HG02885 (cell line): ENCODE data around the gene CLSTN1.

ENCODE experiments used
- ATAC-seq: cut with Tn5 transposase; IDR thresholded peaks from one replicate; pipeline ENCODE4 v1.9.1; 2021; ENCODE audit warnings: mild to moderate bottlenecking; ENCODE audit not compliant: unreplicated experiment, poor library complexity

The CLSTN1 gene

DNA sequence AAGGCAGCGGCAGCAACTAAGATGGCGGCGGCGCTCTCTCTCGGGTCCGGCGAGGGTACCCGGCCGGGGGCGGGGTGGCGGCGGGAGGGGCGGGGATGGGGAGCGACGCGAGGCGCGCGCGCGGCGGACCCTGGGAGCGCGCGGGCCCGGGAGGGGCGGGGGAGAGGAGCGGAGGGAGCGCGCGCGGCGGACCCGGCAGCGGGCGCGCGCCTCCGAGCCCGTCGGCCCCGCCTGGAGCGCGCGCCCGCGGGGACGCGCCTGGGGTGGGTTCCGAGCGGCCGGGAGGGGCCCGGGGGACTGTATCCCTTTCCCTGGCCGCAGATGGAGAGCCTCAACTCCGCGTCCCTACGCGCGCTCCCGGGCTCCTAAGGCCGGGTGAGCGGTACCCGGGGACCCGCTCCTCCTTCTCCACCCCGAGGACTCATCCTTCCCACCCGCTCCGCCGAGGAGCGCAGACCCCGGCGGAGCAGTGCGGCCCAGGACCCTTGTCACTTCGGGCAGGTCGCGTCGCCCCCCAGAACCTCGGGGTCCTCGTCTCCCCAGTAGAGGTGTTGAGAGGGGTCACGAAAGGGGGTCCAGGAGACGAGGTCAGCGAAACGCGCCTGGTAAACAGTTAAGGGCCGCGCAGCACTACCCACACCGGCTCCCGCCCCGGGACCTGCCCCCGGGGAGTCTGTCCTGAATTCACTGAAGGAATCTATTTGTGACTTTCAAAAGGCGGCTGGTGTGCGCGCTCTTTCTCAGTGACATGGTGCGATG is at the start of gene CLSTN1:
TSS of gene CLSTN1 (minus strand) at position 23 of the 759 bp plus-strand sequence. CDS start 232 bp downstream, outside the sequence.
- peak; percentile 72 for ATAC-seq

DNA sequence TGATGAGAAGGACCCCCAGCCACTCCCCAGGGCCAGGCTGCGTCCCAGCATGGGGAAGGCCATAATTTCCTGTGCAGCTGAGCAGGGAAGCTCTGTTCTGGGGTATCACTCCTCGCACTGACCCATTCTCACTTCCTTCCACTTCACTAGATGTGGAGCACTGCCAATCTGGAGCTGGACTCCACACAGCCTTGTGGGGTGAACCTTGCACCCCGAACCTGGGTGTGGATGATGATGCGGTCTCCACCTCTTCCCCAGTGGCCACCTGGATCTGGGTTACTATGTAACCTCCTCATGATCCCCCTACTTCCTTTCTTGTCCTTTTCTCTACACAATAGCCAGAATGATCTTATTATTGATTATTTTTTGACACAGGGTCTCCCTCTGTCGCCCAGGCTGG is 49.6 kb upstream of the CLSTN1 start:
- ATAC-seq = no peak

DNA sequence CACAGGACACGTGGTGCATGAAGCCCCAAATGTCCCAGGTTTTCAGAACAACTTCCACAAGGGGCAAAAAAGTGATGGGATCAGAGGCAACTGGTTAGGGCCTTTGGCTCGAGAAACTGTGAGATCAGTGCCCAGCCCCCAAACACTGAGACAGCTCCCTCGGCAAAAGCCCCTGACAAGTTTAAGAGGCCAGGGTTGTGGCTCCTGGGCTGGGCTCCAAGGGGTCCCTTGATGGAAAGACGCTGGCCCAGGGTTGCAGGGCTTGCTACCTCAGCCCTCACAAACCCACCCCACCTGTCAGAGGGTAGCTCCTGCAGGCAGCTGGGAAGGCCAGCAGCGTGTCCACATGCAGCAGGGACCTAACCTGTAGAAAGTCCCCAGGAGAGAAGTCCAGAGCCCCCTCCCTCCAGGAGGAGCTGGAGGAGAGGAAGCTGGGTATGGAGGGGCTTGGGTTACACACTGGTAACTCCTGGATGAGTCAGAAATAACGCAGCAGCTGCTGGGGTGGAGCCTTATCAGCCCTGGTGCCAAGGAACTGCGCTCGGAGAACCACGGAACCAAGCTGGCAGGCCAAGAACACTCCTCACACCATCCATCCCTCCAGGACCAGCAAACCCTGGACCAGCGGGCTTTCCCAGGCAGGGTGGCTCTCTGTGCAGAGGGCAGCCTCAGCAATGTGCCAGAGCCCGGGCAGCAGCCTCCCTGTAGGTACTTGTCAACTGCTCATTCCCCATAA is 48.8 kb upstream of the CLSTN1 start:
- no peak for ATAC-seq

DNA sequence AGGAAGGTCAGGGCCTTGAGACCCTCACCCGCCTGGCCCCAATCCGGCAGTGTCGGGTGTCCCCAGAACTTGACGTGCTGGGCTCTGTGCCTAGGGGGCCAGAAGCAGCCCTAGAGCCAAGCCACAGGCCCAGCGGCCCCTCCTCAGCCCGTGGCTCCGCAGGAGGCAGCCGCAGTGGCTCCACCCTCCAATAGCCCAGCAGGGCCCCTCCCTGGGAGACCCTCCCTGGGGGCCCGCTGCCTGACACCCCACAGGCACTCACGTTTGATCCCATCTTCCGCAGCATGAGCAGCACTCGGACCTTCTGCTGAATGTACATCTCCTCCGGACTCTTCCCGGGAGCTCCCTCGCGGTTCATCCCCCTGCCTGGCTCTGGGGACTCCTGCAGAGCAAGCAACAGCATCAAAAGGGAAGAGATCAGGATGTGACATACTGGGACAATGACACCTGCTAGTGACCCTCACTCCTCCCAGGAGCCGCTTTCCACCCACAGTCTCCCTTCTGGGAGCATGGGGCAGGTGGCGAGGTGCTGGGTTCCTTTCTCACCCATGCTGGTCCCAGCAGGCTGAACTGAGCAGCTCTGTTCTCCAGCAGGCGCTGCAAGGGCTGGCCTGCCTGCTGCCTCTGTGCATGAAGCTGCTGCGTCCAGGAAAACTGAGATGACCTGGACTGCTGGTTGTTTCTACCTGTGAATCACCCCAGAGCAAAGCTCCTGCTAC is 48.1 kb upstream of the CLSTN1 start:
- ATAC-seq = no peak

DNA sequence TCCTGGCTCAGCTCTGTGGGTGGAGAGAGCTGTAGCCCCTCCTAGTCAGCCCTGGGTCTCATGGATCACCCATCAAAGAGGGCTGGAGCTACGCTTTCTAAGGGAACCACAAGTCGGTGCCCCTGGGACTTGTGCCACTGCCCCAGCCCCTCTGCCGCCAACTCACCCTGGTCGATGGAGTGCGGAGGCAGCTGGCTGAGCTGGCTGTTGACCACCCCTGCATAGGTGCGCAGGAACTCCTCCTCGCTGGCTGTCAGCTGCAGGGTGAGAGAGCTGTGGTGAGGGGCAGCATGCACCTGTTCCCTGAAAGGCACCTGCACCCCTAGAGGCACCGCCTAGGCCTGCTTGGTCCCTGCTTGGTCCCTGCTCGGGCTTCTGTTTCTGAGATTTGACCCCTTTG is 47.3 kb upstream of the CLSTN1 start:
- no peak for ATAC-seq

DNA sequence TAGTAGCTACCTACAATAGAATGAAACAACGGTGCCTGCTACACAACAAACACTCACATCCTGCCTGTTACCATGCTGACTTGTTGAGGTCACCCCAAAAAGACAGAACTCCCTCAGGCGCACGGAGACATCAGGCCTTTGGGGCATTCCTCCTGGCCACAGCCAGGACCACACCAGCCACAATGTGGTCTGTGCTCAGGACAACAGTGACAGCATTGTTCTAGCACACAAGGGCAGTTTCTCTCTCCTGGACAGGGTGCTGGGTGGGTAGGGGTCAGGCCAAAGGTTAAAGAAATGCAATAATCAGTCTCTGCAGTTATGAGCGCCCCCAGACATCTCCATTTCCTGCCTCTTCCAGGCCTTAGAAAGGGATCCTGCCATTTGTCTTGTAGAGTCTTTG is 46.8 kb upstream of the CLSTN1 start:
- ATAC-seq = no peak

DNA sequence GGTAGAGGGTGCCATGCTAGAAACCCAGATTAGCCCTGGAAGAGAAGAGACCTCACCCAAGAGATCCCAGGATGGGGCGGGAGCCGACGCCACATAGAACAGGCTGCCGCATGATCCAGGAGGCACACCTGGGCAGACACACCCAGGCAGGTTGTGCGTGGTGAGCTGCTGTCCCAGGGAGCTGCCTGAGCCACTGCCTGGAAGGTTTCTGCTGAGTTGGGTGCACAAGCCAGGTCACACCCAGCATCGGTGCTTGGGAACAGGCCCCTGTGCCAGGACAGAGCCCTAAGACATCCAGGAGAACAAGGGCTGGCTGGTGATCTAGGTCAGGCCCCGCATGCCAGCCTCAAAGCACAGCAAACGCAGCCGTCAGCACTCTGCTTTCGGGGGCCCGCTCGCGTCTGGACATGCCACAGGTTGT is 46.1 kb upstream of the CLSTN1 start:
- no peak for ATAC-seq

DNA sequence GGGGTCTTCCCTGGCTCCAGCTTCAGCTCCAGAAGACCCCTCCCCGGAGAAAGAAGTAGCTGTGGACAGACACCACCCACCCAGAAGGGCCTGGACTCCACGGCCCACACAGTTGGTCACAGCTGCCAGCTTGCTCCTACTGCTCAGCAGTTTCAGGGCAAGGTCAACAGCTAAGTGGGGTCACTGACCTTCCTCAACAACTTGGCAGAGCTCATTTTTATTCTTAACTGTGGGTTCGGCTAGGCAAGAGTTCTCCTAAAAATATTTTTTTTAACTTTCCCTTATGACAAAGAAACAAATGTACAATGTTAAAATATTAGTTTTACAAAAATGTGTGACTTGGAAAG is 44.5 kb upstream of the CLSTN1 start:
- ATAC-seq = no peak

DNA sequence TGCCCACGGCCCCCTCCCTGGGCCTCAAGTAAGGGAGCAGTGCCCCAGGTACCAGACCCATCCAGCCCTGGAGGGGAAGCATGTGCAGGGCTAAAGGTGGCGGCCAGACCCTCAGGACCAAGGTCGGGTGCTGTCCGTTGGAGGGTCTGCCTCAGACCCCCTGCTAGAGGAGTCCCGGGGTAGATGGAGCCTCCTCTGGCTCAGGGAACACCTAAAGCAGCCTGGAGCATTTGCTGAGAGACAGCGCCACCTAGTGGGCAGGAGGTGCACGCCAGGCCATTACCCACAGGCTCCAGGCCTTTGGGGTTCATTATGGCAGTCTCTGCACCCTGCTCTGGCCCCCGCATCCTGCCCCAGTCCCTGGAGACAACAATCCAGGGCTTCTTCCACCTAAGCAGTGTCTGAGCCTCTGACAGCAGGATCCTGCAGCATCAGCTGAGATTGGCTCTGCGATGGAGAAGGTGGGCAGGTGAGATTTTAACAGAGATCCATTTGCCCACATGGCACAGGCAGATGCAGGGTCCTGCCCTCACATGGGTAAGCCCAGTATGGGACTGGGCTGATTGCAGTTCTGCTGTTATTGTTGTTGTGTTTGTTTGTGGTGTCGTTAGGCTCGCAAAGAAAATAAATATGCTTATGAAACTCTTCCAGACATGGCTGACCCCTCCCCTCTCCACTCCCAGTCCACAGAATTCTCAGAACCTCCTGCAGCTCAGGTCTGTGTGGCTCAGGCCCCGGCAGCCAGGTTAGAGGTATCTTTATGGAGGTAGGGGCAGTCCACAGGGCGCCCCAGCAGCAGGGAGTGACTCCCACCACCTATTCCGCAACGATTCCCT is 43.9 kb upstream of the CLSTN1 start:
- ATAC-seq = peak; percentile 52

DNA sequence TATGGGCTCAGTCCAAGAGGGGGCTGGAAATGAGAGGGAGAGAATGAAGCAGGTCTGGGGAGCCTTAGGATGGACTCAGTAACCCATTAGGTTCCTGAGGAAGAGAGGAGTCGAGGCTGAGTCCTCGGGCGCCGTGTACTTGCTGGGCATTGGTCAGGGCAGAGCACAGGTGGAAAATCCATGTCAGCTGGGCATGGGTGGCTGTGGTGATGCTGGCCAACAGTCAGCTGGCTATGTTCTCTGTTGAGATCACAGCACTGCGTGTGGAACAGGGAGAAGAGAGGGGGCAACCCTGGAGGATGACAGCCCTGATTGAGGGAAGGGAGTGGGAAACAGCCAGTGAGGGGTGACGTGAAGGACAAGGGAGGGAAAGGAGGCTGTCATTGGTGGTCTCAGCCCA is 43.1 kb upstream of the CLSTN1 start:
- ATAC-seq = no peak

DNA sequence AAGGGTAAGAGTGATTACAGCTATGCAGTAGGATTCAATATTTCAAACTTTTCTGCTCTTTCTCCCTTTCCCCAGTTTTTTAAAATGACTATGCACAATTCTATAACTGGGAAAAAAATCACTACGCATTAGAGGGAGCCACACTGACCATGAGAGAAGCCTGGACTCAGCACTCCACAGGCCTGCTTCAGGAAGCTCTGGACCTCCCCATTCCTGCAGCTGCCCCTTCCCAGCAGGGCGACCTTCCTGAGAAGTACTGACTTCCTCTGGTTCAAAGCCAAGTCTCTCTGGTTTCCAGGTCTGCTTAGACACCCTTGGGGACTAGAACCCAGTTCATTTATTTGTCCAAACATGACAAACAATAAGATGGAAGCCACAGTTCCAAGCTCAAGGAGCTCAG is 42.0 kb upstream of the CLSTN1 start:
- no peak for ATAC-seq

DNA sequence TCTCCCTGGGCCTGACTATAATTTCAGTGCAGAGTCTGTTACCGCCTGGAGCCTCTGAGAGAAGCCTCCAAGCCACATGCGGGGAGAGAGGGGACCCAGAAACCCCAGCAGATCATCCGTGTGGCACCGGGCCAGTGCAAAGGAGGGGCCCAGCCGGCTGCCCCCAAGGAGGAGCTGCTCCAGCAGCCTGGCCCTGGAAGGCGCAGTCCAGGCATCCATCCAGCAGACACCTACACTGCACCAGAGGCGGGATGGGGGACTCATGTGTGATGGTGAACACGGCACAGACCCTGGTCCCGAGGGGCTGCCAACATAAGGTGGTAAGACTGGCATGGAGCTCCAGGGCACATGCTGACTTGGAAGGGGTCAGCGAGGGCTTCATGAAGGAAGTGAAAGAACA is 39.6 kb upstream of the CLSTN1 start:
- no peak for ATAC-seq

DNA sequence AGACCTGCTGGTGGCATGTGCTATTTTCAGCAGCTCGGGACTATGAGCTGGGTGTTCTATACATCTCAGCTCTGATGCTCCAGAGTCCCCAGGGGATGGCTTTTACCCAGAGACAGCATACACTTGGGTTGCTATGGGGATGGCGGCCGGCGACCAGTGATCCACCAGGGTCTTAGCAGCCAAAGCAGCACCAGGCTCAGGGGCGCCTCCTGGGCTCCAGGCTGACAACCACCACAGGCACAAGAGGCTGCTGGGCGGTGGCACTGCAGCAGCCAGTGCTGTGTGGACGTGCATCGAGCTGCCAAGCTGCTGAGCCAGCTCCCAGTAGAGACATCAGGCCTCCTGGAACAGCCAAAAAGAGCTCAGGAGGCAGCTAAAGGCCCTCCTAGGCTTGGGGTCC is 37.6 kb upstream of the CLSTN1 start:
- no peak for ATAC-seq

DNA sequence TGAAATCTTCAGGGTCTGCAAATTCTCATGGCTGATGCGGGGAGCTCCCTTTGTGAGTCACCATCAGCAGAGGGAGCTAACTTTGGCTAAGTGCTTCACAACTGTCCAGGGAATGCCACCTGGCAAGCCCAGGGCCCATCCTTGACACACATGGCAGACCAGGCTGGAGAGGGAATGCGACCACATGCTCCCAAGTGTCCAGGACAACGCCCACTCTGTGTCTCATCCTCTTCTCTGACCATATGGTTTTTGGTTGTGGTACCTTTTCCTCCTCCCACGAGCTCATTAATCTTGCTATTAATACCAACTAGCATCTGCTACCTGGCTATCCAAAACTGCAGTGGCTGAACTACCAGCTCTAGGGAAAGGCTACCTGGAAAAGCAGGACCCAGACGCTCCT is 37.1 kb upstream of the CLSTN1 start:
- ATAC-seq = no peak

DNA sequence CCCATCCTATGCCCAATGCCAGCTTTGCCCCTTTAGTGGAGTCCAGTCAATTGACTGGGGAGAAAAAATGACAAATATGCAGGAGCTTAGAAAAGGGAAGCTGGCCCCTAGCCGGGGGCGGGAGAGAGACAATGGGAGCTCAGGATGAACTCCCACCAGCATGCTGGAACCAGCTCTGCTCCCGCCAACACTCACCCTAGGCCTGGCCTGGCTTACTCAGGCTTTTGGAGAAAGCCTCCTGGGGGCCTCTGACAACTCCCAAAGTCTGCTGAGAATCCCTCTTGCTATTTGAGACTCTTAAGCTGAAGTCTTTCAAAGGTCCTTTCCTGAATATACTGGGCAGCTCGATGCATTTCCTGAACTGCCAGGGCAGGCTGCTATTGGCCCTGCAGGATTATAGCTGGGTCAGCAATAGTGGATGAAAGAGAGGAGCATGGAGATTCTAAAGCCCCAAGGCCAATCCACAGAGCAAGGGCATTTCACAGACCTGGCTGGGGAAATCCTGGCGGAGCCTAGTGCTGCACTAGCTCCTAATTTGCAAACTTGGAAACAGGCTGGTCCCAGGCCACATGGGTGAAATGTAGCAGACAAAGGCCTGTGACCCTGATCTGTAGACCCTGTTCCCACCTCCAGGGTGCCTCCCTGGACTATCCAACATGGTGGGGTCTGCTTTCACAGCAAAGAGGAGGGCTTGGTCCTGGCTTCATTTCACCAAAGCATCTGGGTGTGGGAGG is 35.7 kb upstream of the CLSTN1 start:
- no peak for ATAC-seq

DNA sequence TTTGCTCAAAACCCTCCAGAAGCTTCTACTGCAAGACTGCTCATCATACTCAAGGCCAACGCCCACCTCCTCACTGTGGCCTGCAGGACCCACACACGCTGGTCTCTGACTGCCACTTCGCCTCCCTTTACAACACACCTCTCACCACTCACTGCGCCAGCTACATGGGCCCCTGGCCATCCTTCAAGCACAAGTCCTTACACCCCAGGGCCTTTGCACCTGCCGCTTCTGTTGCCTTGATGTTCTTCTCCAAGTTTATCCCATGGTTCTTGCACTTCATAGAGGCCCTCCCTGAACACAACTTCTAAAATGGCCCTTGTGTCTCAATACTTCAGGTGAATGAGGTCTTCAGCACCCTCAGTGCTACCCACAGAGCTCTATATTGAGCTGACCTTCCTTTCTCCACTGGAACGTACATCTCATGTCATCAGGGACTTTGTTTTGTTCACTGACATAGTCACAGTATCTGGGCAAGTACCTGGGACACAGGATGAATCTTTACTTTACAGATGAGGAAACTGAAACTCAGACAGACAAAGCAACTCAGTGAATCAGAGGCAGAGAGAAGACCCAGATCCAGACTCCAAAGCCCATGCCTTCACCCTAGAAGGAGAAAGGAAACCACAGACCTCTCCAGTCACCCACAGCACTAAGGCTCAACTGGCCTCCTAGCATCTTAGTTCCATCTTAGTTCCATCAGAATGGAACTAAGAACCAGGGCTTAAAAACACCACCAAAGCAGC is 34.7 kb upstream of the CLSTN1 start:
- ATAC-seq = no peak

DNA sequence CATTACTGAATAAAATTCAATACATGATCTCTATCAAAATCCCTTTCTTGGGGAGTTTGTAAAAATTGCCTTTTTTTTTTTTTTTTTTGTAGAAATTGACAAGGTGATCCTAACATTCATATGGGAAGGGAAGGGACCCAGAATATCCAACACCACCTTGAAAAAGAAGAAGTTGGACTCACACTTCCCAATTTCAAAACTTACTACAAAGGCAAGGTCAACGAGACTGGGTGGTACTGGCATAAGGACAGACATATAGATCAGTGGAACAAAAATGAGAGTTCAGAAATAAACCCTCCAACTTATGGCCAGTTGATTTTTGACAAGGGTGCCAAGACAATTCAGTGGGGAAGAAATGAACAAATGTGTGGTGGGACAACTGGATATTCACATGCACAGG is 31.4 kb upstream of the CLSTN1 start:
- no peak for ATAC-seq

DNA sequence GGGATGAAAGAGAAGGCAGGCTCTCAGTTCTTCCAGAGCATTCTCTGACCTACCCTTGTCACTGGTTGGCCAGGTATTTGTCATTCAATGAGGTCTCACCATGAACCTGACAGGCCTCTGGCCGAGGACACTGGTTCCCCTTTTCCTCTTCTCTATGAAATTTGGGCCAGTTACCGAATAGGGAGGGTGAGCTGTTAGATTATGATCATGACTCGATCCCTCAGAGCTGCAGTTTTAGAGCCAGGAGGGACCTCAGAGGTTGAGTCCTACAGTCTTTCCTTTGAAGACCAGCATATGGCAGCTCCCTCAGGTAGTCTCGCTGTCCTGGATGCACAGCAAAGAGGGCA is 29.5 kb upstream of the CLSTN1 start:
- no peak for ATAC-seq
